CD14-positive monocyte (primary cell): ENCODE results near the gene TNPO3. TPM values are rescaled to one million over a fixed set of nuclear protein-coding genes. Genes with fewer than 3 reads are reported as not detected.
A peak's percentile ranks its signal among the peaks of the same experiment; 100 is the strongest.

Source experiments
- DNase-seq, 3 donors: peaks; one replicate each; pipeline ENCODE4 v3.0.0-alpha.2; 2011 to 2022
- H2AFZ ChIP-seq: 2 replicates; pipeline ENCODE4 v1.6.0; 2012; ENCODE audit warnings: mild to moderate bottlenecking, low read depth, low read length, inconsistent platforms; ENCODE audit not compliant: insufficient read depth, poor library complexity, severe bottlenecking
- H3K27ac ChIP-seq, 2 donors: 1 replicate in 1 of 2; 2 replicates in 1 of 2; pipeline ENCODE4 v1.5.1; 2012 to 2013; ENCODE audit warnings: low read length in 2 of 2, control low read depth in 1 of 2, inconsistent platforms in 1 of 2, low read depth in 1 of 2, mild to moderate bottlenecking in 1 of 2
- H3K27me3 ChIP-seq, 2 donors: one replicate each; pipeline versions ENCODE4 v1.6.0 to v1.6.1; 2011 to 2013; ENCODE audit warnings: low read length in 2 of 2; ENCODE audit not compliant: control insufficient read depth in 2 of 2, insufficient read depth in 2 of 2
- H3K36me3 ChIP-seq, 2 donors: replicated peaks in 1 of 2; 1 replicate in 1 of 2; 2 replicates in 1 of 2; pipeline versions ENCODE4 v1.5.1 to v1.6.1; 2012 to 2013; ENCODE audit warnings: low read length in 2 of 2, control low read depth in 1 of 2, inconsistent platforms in 1 of 2, mild to moderate bottlenecking in 1 of 2; ENCODE audit not compliant: insufficient read depth in 2 of 2, control insufficient read depth in 1 of 2
- H3K4me1 ChIP-seq, 2 donors: 1 replicate in 1 of 2; 2 replicates in 1 of 2; pipeline versions ENCODE4 v1.5.1 to v1.6.1; 2012 to 2013; ENCODE audit warnings: low read length in 2 of 2, control low read depth in 1 of 2, inconsistent platforms in 1 of 2, mild to moderate bottlenecking in 1 of 2, moderate library complexity in 1 of 2; ENCODE audit not compliant: insufficient read depth in 2 of 2, control insufficient read depth in 1 of 2
- H3K4me2 ChIP-seq: replicated peaks from 2 replicates; pipeline ENCODE3; 2012; ENCODE audit warnings: low read length, moderate library complexity, mild to moderate bottlenecking; ENCODE audit not compliant: poor library complexity, severe bottlenecking; ENCODE audit errors: extremely low read depth
- H3K4me3 ChIP-seq, 3 experiments: fragments of 200-600 bp in 1 of 3; sonication (generic) in 1 of 3; replicated peaks in 1 of 3; 1 replicate in 2 of 3; 2 replicates in 1 of 3; pipeline ENCODE4 v1.5.1; 2011 to 2013; ENCODE audit warnings: low read length in 3 of 3, mild to moderate bottlenecking in 3 of 3, control low read depth in 2 of 3, low read depth in 2 of 3, inconsistent platforms in 1 of 3, moderate library complexity in 1 of 3
- H3K79me2 ChIP-seq: 2 replicates; pipeline ENCODE4 v1.6.0; 2012; ENCODE audit warnings: mild to moderate bottlenecking, control low read depth, inconsistent platforms, low read length, moderate library complexity; ENCODE audit not compliant: insufficient read depth
- H3K9ac ChIP-seq: 2 replicates; pipeline ENCODE4 v1.6.0; 2017; ENCODE audit warnings: low read length, mild to moderate bottlenecking; ENCODE audit not compliant: insufficient read depth, poor library complexity, severe bottlenecking
- H3K9me3 ChIP-seq, 2 donors: replicated peaks in 1 of 2; 1 replicate in 1 of 2; 2 replicates in 1 of 2; pipeline versions ENCODE4 v1.5.1 to v1.6.1; 2012 to 2013; ENCODE audit warnings: low read length in 2 of 2, control low read depth in 1 of 2; ENCODE audit not compliant: control insufficient read depth in 1 of 2, insufficient read depth in 1 of 2
- H4K20me1 ChIP-seq: 2 replicates; pipeline ENCODE4 v1.6.0; 2012; ENCODE audit warnings: mild to moderate bottlenecking, low read length, control low read depth, moderate library complexity; ENCODE audit not compliant: insufficient read depth
- H3K27ac Mint-ChIP-seq, 7 donors: one replicate each; pipeline ENCODE4 v1.8.0; 2020; ENCODE audit warnings: mild to moderate bottlenecking in 7 of 7, mixed read lengths in 7 of 7, moderate library complexity in 6 of 7, inconsistent platforms in 2 of 7
- H3K27me3 Mint-ChIP-seq, 3 donors: one replicate each; pipeline ENCODE4 v1.8.0; 2021 to 2022; ENCODE audit warnings: low read depth in 3 of 3, mild to moderate bottlenecking in 3 of 3, mixed read lengths in 3 of 3, moderate library complexity in 3 of 3, inconsistent platforms in 1 of 3
- H3K36me3 Mint-ChIP-seq, 2 donors: one replicate each; pipeline ENCODE4 v1.8.0; 2020; ENCODE audit warnings: mixed read lengths in 2 of 2, inconsistent platforms in 1 of 2, mild to moderate bottlenecking in 1 of 2
- H3K4me1 Mint-ChIP-seq: one replicate; pipeline ENCODE4 v1.8.0; 2020; ENCODE audit warnings: mild to moderate bottlenecking, mixed read lengths
- H3K4me3 Mint-ChIP-seq, 2 donors: one replicate each; pipeline ENCODE4 v1.8.0; 2020; ENCODE audit warnings: mild to moderate bottlenecking in 2 of 2, mixed read lengths in 2 of 2, moderate library complexity in 1 of 2
- H3K9me3 Mint-ChIP-seq, 7 donors: one replicate each; pipeline ENCODE4 v1.8.0; 2020 to 2022; ENCODE audit warnings: mixed read lengths in 7 of 7, mild to moderate bottlenecking in 6 of 7, moderate library complexity in 6 of 7, inconsistent platforms in 2 of 7
- WGBS: methylation state at CpG from one replicate; pipeline ENCODE4 v1.1.5; 2013; ENCODE audit warnings: missing lambda C conversion rate; ENCODE audit not compliant: insufficient coverage; 5-methylcytosine and 5-hydroxymethylcytosine counted together
- intact Hi-C, 2 donors: fragments of 100-400 bp; cut with micrococcal nuclease; formaldehyde crosslinking; loops; one replicate each; pipeline versions ENCODE4 v1.15.0 to v1.15.1; 2023
- polyA plus RNA-seq, 3 donors: library from polyadenylated mRNA; depleted of rRNA in 1 of 3; unstranded in 2 of 3; stranded (reverse) in 1 of 3; fragments of 300-500 nt in 2 of 3; fragments of >200 nt in 1 of 3; fragmentation: Illumina TruSeq in 2 of 3; gene quantifications; 1 replicate in 2 of 3; 2 replicates in 1 of 3; pipeline ENCODE4 v1.2.3, GENCODE V29; 2012 to 2021
- TF ChIP-seq, protein P1 (sequence below): fragments of 200-600 bp; IDR thresholded peaks from one replicate; pipeline ENCODE4 v1.8.0; 2022; ENCODE audit warnings: antibody characterized with exemption, mild to moderate bottlenecking

TNPO3 gene
- polyA plus RNA-seq, 3 donors: 17.0 to 23.8 (median 19.7) TPM

GRCh38 chr7:128912281-128912680 lies 142.6 kb downstream of the TNPO3 start:
- H4K20me1 ChIP-seq: no peaks in the 10 kb centered on the region
- 100% methylated on average over 1 of the region's 3 CpGs for whole genome bisulfite sequencing
- no peak overlapping the region for H3K9ac ChIP-seq
- Mint-ChIP-seq H3K27me3 (peaks cover 57 to 79% (median 64%) of the 10 kb centered on the region in 3 donors), H3K4me1 (peaks cover 36% of the 10 kb centered on the region), H3K4me3 (no peak overlapping the region), H3K36me3 (peaks cover 4 to 22% of the 10 kb centered on the region in 2 donors), H3K9me3 (peaks cover 2 to 18% (median 9%) of the 10 kb centered on the region in 7 donors), H3K27ac (no peak overlapping the region)
- H3K27me3 ChIP-seq: peaks cover 17 to 66% of the 10 kb centered on the region in 2 donors
- peaks cover 24 to 35% of the 10 kb centered on the region in 2 donors for H3K4me1 ChIP-seq
- no peak overlapping the region for H3K27ac ChIP-seq
- TF ChIP-seq, protein P1, sequence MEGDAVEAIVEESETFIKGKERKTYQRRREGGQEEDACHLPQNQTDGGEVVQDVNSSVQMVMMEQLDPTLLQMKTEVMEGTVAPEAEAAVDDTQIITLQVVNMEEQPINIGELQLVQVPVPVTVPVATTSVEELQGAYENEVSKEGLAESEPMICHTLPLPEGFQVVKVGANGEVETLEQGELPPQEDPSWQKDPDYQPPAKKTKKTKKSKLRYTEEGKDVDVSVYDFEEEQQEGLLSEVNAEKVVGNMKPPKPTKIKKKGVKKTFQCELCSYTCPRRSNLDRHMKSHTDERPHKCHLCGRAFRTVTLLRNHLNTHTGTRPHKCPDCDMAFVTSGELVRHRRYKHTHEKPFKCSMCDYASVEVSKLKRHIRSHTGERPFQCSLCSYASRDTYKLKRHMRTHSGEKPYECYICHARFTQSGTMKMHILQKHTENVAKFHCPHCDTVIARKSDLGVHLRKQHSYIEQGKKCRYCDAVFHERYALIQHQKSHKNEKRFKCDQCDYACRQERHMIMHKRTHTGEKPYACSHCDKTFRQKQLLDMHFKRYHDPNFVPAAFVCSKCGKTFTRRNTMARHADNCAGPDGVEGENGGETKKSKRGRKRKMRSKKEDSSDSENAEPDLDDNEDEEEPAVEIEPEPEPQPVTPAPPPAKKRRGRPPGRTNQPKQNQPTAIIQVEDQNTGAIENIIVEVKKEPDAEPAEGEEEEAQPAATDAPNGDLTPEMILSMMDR: no peak
- H3K36me3 ChIP-seq: no peaks in the 10 kb centered on the region
- no peak for DNase-seq
- no peaks in the 10 kb centered on the region for H3K79me2 ChIP-seq
- no peak overlapping the region for H2AFZ ChIP-seq
- peaks cover 0 to 3% of the 10 kb centered on the region in 2 donors for H3K9me3 ChIP-seq
- intact Hi-C loops: no loop called here
- H3K4me2 ChIP-seq: no peak overlapping the region
- no peak overlapping the region for H3K4me3 ChIP-seq

DNA sequence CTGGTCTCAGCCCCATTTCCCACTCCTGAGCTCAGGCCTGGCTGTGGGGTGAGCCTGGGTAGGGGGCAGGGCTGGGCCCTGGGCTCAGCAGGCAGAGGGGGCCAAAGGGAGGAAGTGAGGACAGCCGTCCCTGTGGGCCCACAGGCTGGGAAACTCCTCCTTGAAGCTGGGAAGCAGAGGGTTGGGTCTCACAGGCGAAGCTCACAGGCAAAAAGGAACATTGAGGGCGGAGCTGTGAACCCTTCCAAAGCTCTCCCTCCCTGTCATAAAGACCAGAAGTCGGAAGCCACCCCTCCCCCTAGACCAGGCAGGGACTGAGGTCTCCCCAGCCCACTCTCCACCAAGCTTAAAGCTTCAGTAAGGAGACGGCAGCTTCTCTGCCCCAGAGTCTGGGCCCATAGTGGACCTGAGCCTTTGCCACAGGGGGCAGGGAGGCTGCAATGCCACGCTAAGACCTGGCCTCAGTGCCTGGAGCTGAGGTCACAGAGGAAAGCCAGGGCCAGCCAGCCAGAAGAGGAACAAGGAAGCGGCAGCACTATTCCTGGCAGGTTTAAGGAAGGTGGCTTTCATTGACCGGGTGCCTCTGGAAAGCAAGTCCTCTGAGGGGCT lies 143.4 kb downstream of the TNPO3 start:
- H3K4me1 Mint-ChIP-seq: peaks cover 35% of the 10 kb centered on the region
- no peak overlapping the region for H3K4me2 ChIP-seq
- no peaks in the 10 kb centered on the region for H3K36me3 ChIP-seq
- H3K4me1 ChIP-seq: peaks cover 24 to 35% of the 10 kb centered on the region in 2 donors
- H3K9me3 ChIP-seq: peaks cover 0 to 3% of the 10 kb centered on the region in 2 donors
- no peaks in the 10 kb centered on the region for H4K20me1 ChIP-seq
- H3K79me2 ChIP-seq: no peaks in the 10 kb centered on the region
- peaks cover 50 to 72% (median 57%) of the 10 kb centered on the region in 3 donors for H3K27me3 Mint-ChIP-seq
- 49% methylated on average over 5 of the region's 8 CpGs for WGBS
- no peak overlapping the region for H3K9ac ChIP-seq
- H2AFZ ChIP-seq: no peak overlapping the region
- peaks cover 17 to 60% of the 10 kb centered on the region in 2 donors for H3K27me3 ChIP-seq
- peak overlapping the region in 1 of 2 donors; percentile 67 for H3K4me3 Mint-ChIP-seq
- no peak overlapping the region for H3K4me3 ChIP-seq
- TF ChIP-seq, protein P1: no peak
- peaks cover 0 to 14% (median 5%) of the 10 kb centered on the region in 7 donors for H3K9me3 Mint-ChIP-seq
- no peak overlapping the region for H3K27ac Mint-ChIP-seq
- no peak overlapping the region for H3K27ac ChIP-seq
- H3K36me3 Mint-ChIP-seq: peaks cover 4 to 17% of the 10 kb centered on the region in 2 donors
- no peak for DNase-seq
- intact Hi-C loops: no loop called here
